Measurements from ENCODE around the gene MEST.
"Not testable (repeated sequence)": the region's sequence is repeated elsewhere in the genome, so short reads cannot be mapped to it uniquely, and the experiment has no call there.

MEST gene, protein sequence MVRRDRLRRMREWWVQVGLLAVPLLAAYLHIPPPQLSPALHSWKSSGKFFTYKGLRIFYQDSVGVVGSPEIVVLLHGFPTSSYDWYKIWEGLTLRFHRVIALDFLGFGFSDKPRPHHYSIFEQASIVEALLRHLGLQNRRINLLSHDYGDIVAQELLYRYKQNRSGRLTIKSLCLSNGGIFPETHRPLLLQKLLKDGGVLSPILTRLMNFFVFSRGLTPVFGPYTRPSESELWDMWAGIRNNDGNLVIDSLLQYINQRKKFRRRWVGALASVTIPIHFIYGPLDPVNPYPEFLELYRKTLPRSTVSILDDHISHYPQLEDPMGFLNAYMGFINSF

DNA sequence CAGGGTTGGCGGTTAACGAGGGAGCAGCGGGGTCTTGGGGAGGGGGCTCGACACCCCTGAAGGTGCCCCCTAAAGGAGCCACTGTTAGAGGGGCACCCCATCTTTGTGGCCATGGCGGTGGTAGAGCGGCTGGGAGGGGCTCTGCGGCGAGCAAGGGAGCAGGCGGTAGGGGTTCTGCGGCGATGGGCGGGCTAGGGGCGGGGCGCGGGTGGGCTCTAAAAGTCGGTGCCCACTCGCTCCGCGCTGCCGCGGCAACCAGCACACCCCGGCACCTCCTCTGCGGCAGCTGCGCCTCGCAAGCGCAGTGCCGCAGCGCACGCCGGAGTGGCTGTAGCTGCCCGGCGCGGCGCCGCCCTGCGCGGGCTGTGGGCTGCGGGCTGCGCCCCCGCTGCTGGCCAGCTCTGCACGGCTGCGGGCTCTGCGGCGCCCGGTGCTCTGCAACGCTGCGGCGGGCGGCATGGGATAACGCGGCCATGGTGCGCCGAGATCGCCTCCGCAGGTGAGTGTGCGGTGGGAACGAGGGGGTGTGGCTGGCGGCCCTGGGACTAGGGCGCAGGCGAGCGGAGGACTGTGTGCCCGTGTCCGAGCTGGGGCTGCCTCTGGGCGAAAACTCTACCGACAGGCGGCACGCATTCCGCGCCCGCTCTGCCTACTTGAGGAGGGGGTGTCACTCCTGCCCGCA lies at the start of gene MEST:
TSS of gene MEST (plus strand) at position 245 of the 682 bp plus-strand sequence. CDS start at position 474, 229 bp downstream.
- DNase-seq (ENCODE audit: low spot score) = no peak

DNA sequence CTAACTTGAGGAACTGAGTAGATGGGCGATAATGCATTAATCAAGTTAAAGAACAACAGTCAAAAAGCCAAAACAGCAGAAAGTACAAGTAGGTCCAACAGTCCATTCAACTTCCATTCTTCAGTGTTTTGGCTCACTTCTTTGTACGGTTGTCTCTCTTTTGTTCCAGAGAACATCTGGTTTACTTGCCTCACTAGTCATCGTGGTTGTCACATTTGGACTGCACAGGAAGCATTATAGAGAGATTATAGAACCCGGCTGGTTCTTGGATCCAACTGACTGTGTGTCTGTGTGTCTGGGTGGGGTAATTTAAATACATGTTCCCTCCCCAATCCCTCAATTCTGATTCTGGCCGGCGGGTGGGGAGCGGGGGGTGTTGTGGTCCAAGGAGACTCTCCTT lies 49.3 kb upstream of the MEST start:
- no peak for DNase-seq (ENCODE audit: low spot score)

DNA sequence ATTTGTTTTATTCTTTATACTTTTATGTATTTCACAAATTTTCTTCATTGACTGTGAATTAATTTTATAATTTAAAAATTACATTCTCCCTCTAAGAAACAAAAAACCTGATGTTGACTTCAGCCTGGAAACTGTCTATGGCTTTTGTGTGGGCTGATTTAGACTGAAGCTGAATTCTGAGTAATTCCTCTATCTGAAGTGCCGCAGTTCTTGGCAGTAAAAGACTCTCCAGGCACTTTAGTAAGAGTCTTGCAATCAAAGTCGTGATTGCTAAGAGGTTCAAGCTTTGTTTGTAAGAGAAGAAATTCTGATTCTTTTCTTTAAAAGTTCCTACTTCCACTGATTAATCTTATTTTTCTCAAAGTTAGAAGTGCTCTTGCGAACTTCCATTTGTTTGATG lies 47.7 kb upstream of the MEST start:
- no peak for DNase-seq (ENCODE audit: low spot score)

DNA sequence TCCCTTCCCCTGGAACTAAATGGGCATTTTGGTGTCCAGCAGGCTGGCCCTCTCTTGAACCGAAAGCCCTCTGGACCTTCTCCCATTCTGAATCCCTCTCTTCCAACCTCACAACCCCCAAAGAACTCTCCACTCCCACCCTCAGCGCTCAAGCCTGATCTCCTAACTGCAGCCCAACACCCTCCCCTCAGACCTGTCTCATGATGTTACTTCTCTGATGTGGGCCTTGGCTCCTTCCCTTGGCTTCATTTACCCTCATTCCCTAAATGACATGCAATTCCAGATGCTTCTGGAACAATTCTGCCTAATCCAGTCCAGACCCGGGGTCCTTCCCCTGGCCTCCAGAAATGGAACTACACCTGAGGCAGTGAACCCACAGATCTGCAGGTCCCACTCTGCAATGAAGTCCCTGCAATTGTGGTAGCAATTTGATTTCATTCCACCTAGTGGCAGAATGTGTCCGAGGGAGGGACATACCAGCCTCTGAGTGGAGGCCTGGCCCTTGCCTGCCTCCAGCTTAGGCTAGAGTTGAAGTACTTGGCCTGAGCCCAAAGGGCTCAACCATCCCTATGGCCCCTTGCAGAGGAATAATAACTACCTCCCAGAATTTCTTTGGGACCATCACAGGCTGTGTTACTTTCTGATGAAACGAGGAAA lies 47.0 kb upstream of the MEST start:
- no peak for DNase-seq (ENCODE audit: low spot score)

DNA sequence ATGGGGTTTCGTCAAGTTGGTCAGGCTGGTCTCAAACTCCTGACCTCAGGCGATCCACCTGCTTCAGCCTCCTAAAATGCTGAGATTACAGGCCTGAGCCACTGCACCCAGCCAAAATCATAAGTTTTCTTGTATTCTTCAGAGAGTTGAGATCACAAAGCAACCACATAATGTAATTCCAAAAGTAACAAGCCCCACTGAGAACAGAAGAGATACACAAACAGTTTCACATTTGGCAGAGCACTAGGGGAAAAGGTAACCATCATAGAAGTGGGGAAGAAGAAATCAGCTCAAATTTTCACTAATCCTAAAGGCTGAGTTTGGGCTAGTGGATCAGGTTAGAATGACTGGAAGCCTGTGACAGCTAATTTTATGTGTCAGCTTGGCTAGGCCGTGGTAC lies 45.6 kb upstream of the MEST start:
- DNase-seq (ENCODE audit: low spot score) = no peak

DNA sequence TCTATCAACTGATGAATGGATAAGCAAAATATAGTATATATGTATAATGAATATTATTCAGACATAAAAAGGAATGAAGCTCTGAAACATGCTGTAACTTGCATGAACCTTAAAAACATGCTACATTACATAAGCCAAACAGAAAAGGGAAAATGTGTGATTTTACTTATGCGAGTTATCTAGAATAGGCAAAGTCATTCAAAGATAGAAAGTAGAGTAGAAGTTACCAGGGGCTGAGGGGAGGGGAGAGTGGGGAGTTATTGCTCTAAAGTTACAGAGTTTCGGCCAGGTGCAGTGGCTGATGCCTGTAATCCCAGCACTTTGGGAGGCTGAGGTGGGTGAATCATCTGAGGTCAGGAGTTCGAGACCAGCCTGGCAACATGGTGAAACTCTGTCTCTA lies 40.5 kb upstream of the MEST start:
- DNase-seq (ENCODE audit: low spot score) = not testable (repeated sequence)

DNA sequence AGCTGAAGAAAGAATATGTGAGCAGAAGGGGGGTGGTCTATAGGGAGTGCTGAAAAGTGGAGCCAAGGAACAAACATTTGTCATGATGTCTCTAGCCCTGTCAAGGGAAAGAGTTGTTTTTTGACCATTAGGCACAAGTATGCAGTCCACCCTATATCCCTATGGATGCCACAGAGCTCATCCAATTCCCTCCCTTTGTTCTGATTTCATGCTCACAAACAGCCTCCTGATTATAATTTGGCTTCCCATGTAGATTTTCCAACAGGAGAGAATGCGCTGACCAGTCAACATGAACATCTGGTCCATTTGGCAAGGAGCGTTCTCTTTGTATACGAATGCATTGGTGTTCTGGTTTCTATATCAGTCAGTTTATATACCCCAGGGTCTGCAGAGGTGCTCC lies 38.9 kb upstream of the MEST start:
- no peak for DNase-seq (ENCODE audit: low spot score)

DNA sequence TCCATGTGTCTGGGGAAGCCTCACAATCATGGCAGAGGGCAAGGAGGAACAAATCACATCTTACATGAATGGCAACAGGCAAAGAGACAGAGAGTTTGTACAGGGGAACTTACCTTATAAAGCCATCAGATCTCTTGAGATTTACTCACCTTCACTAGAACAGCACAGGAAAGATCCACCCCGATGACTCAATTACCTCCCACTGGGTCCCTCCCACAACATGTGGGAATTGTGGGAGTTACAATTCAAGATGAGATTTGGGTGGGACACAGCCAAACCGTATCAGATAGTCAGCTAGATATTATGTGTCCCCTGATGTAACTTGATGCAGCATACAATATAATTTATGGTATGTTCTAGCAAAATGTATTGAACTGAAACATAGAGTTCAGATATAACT lies 36.9 kb upstream of the MEST start:
- no peak for DNase-seq (ENCODE audit: low spot score)

DNA sequence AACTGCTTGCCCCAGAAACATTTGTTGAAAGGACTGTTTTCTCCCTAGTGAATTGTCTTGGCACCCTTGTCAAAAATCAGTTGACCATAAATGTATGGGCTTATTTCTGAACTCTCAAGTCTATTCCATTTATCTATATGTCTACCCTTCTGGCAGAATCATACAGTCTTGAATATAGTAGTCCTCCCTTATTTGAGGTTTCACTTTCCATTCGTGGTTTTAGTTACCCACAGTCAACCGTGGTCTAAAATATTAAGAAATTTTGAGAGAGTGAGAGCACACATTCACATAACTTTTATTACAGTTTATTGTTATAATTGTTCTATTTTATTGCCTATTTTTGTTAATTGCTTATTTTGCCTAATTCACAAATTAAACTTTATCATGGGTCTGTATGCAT lies 33.6 kb upstream of the MEST start:
- DNase-seq (ENCODE audit: low spot score) = no peak

DNA sequence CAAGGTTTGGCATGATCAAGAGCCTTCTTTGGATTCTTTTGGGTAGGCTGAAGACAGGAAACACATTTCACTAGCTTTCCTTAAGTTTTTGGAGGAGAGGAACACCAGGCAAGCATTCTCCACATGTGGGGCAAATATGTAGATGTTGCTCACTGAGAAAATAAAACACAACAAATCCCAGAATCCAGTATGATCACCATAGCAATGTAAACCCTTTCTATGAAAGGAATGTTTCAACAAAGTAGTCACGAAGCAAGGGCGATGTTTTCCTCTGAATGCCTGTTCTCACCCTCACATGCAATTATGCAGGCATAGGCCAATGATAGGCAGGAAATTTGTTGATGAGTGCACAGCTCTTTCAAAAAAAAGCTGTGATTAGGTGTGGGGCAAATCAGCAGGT lies 30.6 kb upstream of the MEST start:
- DNase-seq (ENCODE audit: low spot score) = no peak

DNA sequence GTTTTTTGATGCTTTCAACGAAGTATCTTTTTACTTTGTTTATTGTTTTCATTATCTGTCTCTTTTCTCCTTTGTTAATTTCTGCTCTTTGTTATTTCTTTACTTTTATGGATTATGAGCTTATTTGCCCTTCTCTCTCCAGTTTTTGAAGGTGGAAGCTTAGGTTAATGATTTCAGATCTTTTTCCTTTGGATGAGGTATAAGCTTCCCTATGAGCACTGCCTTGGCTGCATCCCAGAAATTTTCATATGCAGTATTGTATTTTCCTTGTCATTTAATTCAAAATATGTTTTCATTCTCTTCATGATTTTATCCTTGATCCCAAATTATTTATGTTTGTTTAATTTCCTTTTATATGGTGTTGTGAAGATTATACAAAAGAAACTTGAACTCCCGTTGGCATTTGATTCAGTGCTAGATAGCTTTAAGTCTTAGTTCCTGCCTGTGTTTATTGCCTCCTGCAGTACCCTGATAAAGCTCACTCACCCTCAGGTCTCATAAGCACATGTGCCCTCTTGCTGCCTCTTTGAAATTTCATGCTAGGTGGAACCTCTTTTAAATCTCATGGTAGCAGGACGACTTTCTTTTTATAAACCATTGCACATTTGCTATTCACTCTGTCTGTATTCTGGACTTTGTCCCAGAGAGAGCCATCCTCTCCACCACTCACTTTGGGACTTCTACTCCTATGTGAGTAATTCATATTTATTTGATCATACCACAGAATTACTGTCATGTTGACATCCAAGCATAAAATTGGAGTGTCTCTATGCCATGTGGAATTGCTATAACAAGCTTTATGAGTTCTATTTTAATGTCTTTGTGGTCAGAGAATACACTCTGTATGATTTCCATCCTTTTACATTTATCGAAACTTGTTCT lies 28.1 kb upstream of the MEST start:
- no peak for DNase-seq (ENCODE audit: low spot score)

DNA sequence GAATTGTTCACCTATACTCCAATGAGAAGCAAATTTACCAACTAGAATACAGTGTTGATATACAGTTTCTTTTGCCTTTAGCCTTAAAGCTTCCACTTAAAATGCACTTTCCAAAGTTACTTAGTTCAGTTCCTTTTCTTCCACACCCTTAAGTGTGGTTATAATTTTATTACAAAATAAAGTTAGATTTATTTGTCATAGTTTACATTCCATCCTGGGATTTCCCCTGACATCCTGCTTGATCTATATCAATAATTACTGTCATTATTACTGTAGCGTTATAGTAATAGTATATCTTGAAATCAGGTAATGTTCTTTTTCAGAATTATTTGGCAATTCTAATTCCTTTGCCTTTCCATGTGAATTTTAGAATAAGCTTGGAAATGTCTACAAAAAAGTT lies 23.3 kb upstream of the MEST start:
- DNase-seq (ENCODE audit: low spot score) = no peak

DNA sequence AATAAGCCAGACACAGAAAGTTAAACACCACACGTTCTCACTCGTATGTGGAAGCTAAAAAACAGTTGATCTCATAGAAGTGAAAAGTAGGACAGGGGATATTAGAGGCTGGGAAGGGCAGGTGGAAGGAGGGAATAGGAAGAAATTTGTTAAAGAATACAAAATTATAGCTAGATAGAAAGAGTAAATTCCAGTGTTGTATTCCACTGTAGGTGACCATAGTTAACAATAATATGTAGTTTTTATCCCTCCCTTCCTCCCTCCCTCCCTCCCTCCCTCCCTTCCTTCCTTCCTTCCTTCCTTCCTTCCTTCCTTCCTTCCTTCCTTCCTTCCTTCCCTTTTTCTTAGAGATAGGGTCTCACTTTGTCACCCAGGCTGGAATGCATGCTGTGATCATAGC lies 19.9 kb upstream of the MEST start:
- DNase-seq (ENCODE audit: low spot score) = no peak

DNA sequence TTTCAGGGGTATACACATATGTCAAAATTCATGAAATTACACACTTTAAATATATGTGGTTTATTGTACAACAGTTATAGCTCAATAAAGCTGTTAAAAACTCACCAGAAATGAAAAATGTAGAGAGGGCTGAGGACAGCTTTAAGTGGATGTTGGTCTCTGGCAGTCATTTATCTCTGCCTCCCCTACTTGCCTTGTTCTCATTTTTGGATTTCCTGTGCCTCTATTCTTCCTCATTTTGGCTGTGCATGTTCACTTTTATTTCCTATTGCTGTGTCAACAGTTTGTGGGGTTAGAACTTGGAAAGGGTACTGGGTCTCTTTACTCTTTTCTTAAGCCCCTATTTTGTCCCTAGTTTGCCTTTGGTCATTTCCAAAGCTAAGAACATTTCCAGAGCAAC lies 18.6 kb upstream of the MEST start:
- DNase-seq (ENCODE audit: low spot score) = no peak

DNA sequence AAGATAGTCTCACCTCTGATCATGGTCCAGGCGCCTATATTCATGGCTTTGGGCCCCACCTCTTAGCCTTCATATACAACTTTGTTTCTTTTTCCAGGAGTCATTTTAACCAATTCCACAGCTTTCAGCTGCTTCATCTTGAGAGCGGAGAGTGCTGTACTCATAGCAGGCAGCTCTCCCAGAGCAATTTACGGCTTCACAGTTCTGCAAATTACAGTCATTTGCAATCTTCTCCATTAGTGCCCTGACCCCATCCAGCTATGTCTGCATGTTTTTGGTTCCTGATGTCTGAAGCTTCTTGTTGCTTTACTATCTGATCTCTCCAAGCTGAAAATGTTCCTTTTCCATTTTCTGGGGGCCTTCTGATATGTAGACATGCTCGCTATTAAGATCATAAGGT lies 18.0 kb upstream of the MEST start:
- no peak for DNase-seq (ENCODE audit: low spot score)

DNA sequence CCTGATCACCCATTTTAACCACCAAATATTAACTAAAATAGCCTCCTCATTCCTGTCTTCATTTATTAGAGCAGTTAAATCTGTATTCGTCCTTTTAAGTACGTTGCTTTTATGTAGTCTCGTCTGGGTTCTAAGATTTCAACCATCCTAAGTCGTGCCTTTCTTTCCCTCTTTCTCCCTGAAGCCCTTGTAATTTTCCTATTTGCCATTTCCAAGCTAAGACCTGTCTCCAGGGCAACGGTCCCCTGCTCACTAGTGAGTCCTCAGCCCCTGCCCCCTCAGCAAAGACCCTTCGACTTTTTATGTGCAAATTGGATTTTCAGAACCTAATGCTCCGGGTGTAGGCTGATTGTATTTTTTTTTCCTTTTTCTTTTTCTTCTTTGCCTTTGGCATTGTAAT lies 16.1 kb upstream of the MEST start:
- DNase-seq (ENCODE audit: low spot score) = no peak

DNA sequence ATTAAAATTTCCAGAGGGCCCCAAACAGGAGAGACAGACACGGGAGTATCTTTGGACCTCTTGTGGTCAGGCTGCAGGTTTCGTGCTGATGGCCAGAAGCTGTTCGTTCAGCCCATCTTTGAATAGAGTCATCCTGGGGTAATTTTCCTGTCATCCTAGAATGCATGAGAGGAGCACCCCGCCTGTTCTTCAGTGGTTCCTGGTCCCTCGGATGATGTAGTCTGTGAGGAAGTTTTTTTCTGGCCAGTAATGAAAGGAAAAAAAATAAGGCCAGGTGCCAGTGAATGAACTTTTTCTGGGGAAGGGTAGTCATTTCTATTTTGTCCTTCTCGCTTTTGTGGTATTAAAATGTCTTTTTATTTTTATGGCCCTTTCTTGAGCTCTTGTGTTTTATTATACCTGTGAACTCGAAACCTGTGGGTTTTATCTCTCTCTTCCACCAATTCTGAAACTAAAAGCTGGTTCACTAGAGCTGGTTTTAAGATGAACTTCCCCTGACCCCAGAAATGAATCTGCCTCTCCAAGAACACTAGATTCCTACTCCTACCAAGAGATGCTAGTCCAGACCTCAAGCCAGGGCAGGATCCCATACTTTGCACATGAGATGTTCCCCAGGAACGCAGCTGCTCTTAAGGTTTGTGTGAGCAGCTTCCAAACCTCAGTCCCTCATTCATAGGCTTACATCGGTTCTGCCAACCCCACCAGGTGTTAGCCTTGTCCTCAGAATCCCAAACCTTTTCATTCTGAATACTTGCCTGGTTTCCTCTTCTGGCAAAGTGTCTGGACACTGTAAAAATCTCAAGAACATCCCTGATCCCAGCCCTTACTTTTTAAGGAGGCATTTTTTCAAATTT lies 15.4 kb upstream of the MEST start:
- no peak for DNase-seq (ENCODE audit: low spot score)

DNA sequence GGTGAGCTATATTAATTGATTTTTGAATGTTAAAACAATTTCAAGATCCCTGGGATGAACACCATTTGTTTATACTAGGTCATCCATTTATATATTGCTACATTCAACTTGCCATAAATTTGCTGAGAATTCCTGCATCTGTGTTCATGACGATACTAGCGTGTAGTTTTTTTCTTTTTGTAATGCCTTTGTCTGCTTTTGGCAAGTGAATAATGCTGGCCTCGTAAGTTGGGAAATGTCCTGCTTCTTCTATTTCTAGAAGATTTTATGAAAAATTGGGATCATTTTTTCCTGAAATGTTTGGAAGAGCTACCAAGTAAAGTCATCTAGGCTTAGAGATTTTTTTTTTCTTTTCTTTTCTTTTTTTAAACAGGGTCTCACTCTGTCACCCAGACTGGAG lies 12.9 kb upstream of the MEST start:
- no peak for DNase-seq (ENCODE audit: low spot score)

DNA sequence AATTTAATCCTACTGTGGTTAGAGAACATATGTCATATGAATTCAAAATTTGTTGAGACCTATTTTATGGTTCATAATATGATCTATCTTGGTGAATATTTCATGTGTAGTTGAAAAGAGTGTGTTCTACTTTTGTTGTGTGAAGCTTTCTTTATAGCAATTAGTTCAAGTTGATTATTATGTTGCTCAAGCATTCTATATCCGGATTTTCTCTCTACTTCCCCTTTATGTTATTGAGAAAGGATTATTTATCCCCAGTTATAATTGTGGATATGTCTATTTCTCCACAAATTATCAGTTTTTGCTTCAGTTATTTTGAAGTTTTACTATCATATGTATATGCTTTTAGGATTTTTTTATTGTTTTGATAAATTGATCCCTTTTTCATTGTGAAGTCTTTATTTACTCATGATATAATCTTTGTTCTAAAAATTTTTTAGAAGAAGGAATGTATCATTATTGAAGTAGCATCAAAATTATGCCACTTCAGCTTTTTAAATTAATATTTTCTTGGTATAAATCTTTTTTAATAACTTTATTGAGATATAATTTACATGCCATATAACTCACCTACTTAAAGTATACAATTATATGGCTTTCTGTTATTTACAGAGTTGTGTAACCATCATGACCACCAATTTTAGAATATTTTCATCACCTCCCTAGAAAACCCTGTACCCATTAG lies 12.0 kb upstream of the MEST start:
- no peak for DNase-seq (ENCODE audit: low spot score)

DNA sequence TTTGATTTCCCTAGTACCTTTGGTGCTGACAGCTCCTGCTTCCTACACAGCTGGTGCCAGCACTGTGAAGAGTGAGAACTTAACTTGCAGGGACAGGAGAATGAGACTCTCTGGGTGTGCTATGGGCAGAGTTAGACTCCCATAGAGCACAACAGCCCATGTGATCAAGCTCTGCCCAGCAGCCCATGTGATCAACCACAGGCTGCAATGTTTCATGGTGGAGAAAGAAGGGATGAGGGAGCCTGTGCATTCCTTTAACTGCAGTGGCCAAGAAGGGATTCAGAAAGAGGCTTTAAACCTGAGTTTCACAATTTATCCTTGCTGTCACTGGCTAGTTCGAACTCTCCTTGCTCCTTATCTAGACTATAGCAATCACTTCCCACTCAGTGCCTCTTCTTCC lies 10.0 kb upstream of the MEST start:
- DNase-seq (ENCODE audit: low spot score) = no peak

DNA sequence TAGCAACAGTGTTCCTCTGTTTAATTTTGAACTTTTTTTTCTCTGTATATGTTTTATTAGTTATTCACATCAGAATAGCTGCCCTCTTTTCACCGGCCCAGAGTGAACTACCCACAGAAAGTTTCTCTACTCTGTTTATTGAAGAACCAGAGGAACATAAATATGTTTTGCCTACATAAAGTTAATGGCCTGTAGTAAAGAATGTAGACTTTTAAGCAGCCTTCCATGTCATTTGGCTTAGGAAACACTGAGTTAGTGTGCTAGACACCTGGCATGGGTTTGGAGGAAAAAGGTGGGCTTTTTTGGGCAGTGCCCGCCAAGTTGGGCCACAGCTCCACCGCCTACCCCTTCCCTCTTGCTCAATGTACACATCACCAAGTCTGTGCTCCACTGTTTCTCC lies 8.9 kb upstream of the MEST start:
- no peak for DNase-seq (ENCODE audit: low spot score)

All from D341Med (cell line).